ENCODE data around the gene SPCS2.

The SPCS2 gene

GRCh38 chr11:75028321-75028720 lies 79.3 kb downstream of the SPCS2 start:
- no peak overlapping the region for H3K4me3 ChIP-seq (ENCODE audit: low read depth, low read length)
- no peak overlapping the region for H3K4me2 ChIP-seq (ENCODE audit: low read length)
- peaks cover 2% of the 10 kb centered on the region for H3K4me1 ChIP-seq
- no peak overlapping the region for H3K27ac ChIP-seq
- no peak overlapping the region for H2AFZ ChIP-seq
- no peaks in the 10 kb centered on the region for H3K27me3 ChIP-seq (ENCODE audit: control insufficient read depth, insufficient read depth, low read length)
- no peak for TF ChIP-seq CTCF (IDR thresholded peaks at IDR 0.05)
- H3K36me3 ChIP-seq (ENCODE audit: control insufficient read depth, insufficient read depth, low read length), result no peaks in the 10 kb centered on the region
- H3K9ac ChIP-seq, result no peak overlapping the region
- no peaks in the 10 kb centered on the region for H3K79me2 ChIP-seq
- no peaks in the 10 kb centered on the region for H3K9me3 ChIP-seq (ENCODE audit: control insufficient read depth, low read length)
